Ecto neural progenitor cell (in vitro differentiated cells): Measurements from ENCODE around the gene ADORA1.

Experiments
- DNase-seq: peaks from one replicate; pipeline ENCODE4 v3.0.0-alpha.2; 2018; ENCODE audit warnings: low spot score

Gene ADORA1

GRCh38 chr1:203127666-203128430, at the start of gene ADORA1:
TSS of gene ADORA1 (plus strand) at chr1:203127726. CDS start at chr1:203128842, 1,116 bp downstream.
- peak; percentile 79 for DNase-seq

GRCh38 chr1:203077956-203078355, 49.6 kb upstream of the ADORA1 start:
- DNase-seq, result no peak

GRCh38 chr1:203078478-203078877, 49.0 kb upstream of the ADORA1 start:
- no peak for DNase-seq

- no peak for DNase-seq
These were observed 47.1 kb upstream of the ADORA1 start for GRCh38 chr1:203080456-203080855.

GRCh38 chr1:203081465-203082230, 45.9 kb upstream of the ADORA1 start:
- no peak for DNase-seq

GRCh38 chr1:203082231-203082505, 45.4 kb upstream of the ADORA1 start:
- no peak for DNase-seq

- DNase-seq, result no peak
These were observed 44.7 kb upstream of the ADORA1 start for GRCh38 chr1:203082571-203083462.

- no peak for DNase-seq
These were observed 44.0 kb upstream of the ADORA1 start for GRCh38 chr1:203083463-203083921.

- DNase-seq, result peak; percentile 66
These were observed 42.7 kb upstream of the ADORA1 start for GRCh38 chr1:203084588-203085527.

- DNase-seq, result peak; percentile 45
These were observed 41.8 kb upstream of the ADORA1 start, which contains the start of gene MYOG for GRCh38 chr1:203085528-203086406. TSS of gene MYOG (minus strand) at chr1:203086012. CDS start at chr1:203085961, 51 bp downstream.

- DNase-seq, result peak; percentile 23
These were observed 40.3 kb upstream of the ADORA1 start for GRCh38 chr1:203086992-203087763.

- DNase-seq, result peak; percentile 19
These were observed 39.1 kb upstream of the ADORA1 start for GRCh38 chr1:203088441-203088840.

GRCh38 chr1:203089001-203089650, 38.4 kb upstream of the ADORA1 start:
- DNase-seq, result peak; percentile 2

- DNase-seq, result peak; percentile 52
These were observed 37.9 kb upstream of the ADORA1 start for GRCh38 chr1:203089651-203090045.

- DNase-seq, result peak; percentile 29
These were observed 36.9 kb upstream of the ADORA1 start for GRCh38 chr1:203090421-203091198.

- peak; percentile 34 for DNase-seq
These were observed 36.4 kb upstream of the ADORA1 start for GRCh38 chr1:203091199-203091477.

GRCh38 chr1:203091761-203092330, 35.7 kb upstream of the ADORA1 start:
- peak; percentile 29 for DNase-seq
